HG02759 (cell line): Measurements from ENCODE around the gene GTF2H2.
"Not testable (repeated sequence)": the region's sequence is repeated elsewhere in the genome, so short reads cannot be mapped to it uniquely, and the experiment has no call there.

ENCODE experiments used
- ATAC-seq: cut with Tn5 transposase; IDR thresholded peaks from one replicate; pipeline ENCODE4 v1.9.1; 2021; ENCODE audit warnings: mild to moderate bottlenecking, moderate library complexity; ENCODE audit not compliant: unreplicated experiment

Gene GTF2H2

GRCh38 chr5:71067262-71067928 is at the start of gene GTF2H2:
Gene GTF2H2, minus strand, starts transcription at chr5:71067676. Its CDS starts 4,913 bp downstream, at chr5:71062763.
- ATAC-seq = peak; percentile 98

GRCh38 chr5:71109730-71110275 is 42.3 kb upstream of the GTF2H2 start:
- not testable (repeated sequence) for ATAC-seq

GRCh38 chr5:71099996-71100395 is 32.5 kb upstream of the GTF2H2 start:
- not testable (repeated sequence) for ATAC-seq

GRCh38 chr5:71097930-71098203 is 30.4 kb upstream of the GTF2H2 start:
- not testable (repeated sequence) for ATAC-seq

- not testable (repeated sequence) for ATAC-seq
Observed at GRCh38 chr5:71097173-71097929, 29.9 kb upstream of the GTF2H2 start.

GRCh38 chr5:71089773-71090172 is 22.3 kb upstream of the GTF2H2 start:
- ATAC-seq = not testable (repeated sequence)

- not testable (repeated sequence) for ATAC-seq
Observed at GRCh38 chr5:71088754-71089153, 21.3 kb upstream of the GTF2H2 start.

- not testable (repeated sequence) for ATAC-seq
Observed at GRCh38 chr5:71086145-71086544, 18.7 kb upstream of the GTF2H2 start.

GRCh38 chr5:71084280-71085063 is 17.0 kb upstream of the GTF2H2 start:
- ATAC-seq = not testable (repeated sequence)

GRCh38 chr5:71082898-71083297 is 15.4 kb upstream of the GTF2H2 start:
- not testable (repeated sequence) for ATAC-seq

GRCh38 chr5:71082340-71082739 is 14.9 kb upstream of the GTF2H2 start:
- not testable (repeated sequence) for ATAC-seq

- not testable (repeated sequence) for ATAC-seq
Observed at GRCh38 chr5:71061322-71061721, 6.2 kb downstream of the GTF2H2 start.

GRCh38 chr5:71059426-71059825 is 8.1 kb downstream of the GTF2H2 start:
- ATAC-seq = not testable (repeated sequence)

- ATAC-seq = not testable (repeated sequence)
Observed at GRCh38 chr5:71044808-71045207, 22.7 kb downstream of the GTF2H2 start.

- ATAC-seq = not testable (repeated sequence)
Observed at GRCh38 chr5:71044128-71044527, 23.3 kb downstream of the GTF2H2 start.

- not testable (repeated sequence) for ATAC-seq
Observed at GRCh38 chr5:71031046-71031776, 36.3 kb downstream of the GTF2H2 start.

- ATAC-seq = not testable (repeated sequence)
Observed at GRCh38 chr5:71025289-71025953, 42.1 kb downstream of the GTF2H2 start, which contains the start of gene NAIP. Gene NAIP, minus strand, starts transcription at chr5:71025339. Its CDS starts 12,424 bp downstream, at chr5:71012915.

- ATAC-seq = not testable (repeated sequence)
Observed at GRCh38 chr5:71020643-71021042, 46.8 kb downstream of the GTF2H2 start.

- ATAC-seq = not testable (repeated sequence)
Observed at GRCh38 chr5:71018376-71019005, 49.0 kb downstream of the GTF2H2 start.
